Measurements from ENCODE around the gene GRHL1. TPM values are rescaled to one million over a fixed set of nuclear protein-coding genes. Genes with fewer than 3 reads are reported as not detected.

Gene GRHL1
- total RNA-seq, 1 donor: 0.36 TPM

- Histone ChIP-seq H3K4me2 (ENCODE audit: insufficient read depth, low read length) (no peak overlapping the region), H3K9me3 (ENCODE audit: low read depth, low read length) (no peaks in the 10 kb centered on the region), H2AFZ (ENCODE audit: low read length) (no peak overlapping the region), H4K20me1 (ENCODE audit: insufficient read depth, low read length) (no peaks in the 10 kb centered on the region), H3K4me3 (ENCODE audit: insufficient read depth, low read length) (no peak overlapping the region), H3K36me3 (ENCODE audit: insufficient read depth, low read length) (no peaks in the 10 kb centered on the region), H3K27me3 (ENCODE audit: insufficient read depth, low read length) (peaks cover 3% of the 10 kb centered on the region), H3K79me2 (ENCODE audit: insufficient read depth, low read length) (no peaks in the 10 kb centered on the region), H3K4me1 (ENCODE audit: insufficient read depth, low read length) (peaks cover 16% of the 10 kb centered on the region), H3K27ac (ENCODE audit: low read depth, low read length) (no peak overlapping the region)
- no peak for TF ChIP-seq CTCF (IDR thresholded peaks at IDR 0.05; ENCODE audit: extremely low read depth, low read depth, low read length)
- peak; percentile 23 for DNase-seq (ENCODE audit: insufficient read length, low spot score, missing footprints)
Observed at GRCh38 chr2:10031886-10032745, 80.6 kb downstream of the GRHL1 start.

GRCh38 chr2:10032746-10033105, 81.2 kb downstream of the GRHL1 start:
- H3K4me1 ChIP-seq (ENCODE audit: insufficient read depth, low read length): peaks cover 23% of the 10 kb centered on the region
- no peak overlapping the region for H2AFZ ChIP-seq (ENCODE audit: low read length)
- no peaks in the 10 kb centered on the region for H3K36me3 ChIP-seq (ENCODE audit: insufficient read depth, low read length)
- no peak for TF ChIP-seq CTCF (IDR thresholded peaks at IDR 0.05; ENCODE audit: extremely low read depth, low read depth, low read length)
- H3K4me3 ChIP-seq (ENCODE audit: insufficient read depth, low read length): no peak overlapping the region
- H3K4me2 ChIP-seq (ENCODE audit: insufficient read depth, low read length): no peak overlapping the region
- no peaks in the 10 kb centered on the region for H4K20me1 ChIP-seq (ENCODE audit: insufficient read depth, low read length)
- H3K9me3 ChIP-seq (ENCODE audit: low read depth, low read length): no peaks in the 10 kb centered on the region
- H3K27ac ChIP-seq (ENCODE audit: low read depth, low read length): no peak overlapping the region
- no peaks in the 10 kb centered on the region for H3K79me2 ChIP-seq (ENCODE audit: insufficient read depth, low read length)
- DNase-seq (ENCODE audit: insufficient read length, low spot score, missing footprints): peak; percentile 19
- peaks cover 3% of the 10 kb centered on the region for H3K27me3 ChIP-seq (ENCODE audit: insufficient read depth, low read length)

GRCh38 chr2:10033251-10034006, 81.9 kb downstream of the GRHL1 start:
- Histone ChIP-seq H3K4me1 (ENCODE audit: insufficient read depth, low read length) (peaks cover 25% of the 10 kb centered on the region), H3K4me3 (ENCODE audit: insufficient read depth, low read length) (no peak overlapping the region), H4K20me1 (ENCODE audit: insufficient read depth, low read length) (no peaks in the 10 kb centered on the region), H3K79me2 (ENCODE audit: insufficient read depth, low read length) (no peaks in the 10 kb centered on the region), H3K27ac (ENCODE audit: low read depth, low read length) (no peak overlapping the region), H3K9me3 (ENCODE audit: low read depth, low read length) (no peaks in the 10 kb centered on the region), H3K27me3 (ENCODE audit: insufficient read depth, low read length) (peaks cover 3% of the 10 kb centered on the region), H3K4me2 (ENCODE audit: insufficient read depth, low read length) (no peak overlapping the region), H3K36me3 (ENCODE audit: insufficient read depth, low read length) (no peaks in the 10 kb centered on the region), H2AFZ (ENCODE audit: low read length) (no peak overlapping the region)
- DNase-seq (ENCODE audit: insufficient read length, low spot score, missing footprints): peak; percentile 57
- TF ChIP-seq CTCF (IDR thresholded peaks at IDR 0.05; ENCODE audit: extremely low read depth, low read depth, low read length): no peak

Measured in osteoblast (primary cell).